Mammary epithelial cell (primary cell): Measurements from ENCODE around the gene MAZ.

Experiments
- CTCF ChIP-seq, 2 donors: IDR thresholded peaks in 1 of 2; conservative IDR thresholded peaks in 1 of 2; 2 replicates each; pipeline ENCODE4 v1.5.1; 2011 to 2012; ENCODE audit warnings: inconsistent platforms in 2 of 2, low read length in 2 of 2, mild to moderate bottlenecking in 2 of 2, control low read depth in 1 of 2, low read depth in 1 of 2; ENCODE audit not compliant: insufficient read depth in 1 of 2; ENCODE audit errors: extremely low read depth in 1 of 2
- EZH2 ChIP-seq: IDR thresholded peaks from 2 replicates; pipeline ENCODE4 v1.6.1; 2012; ENCODE audit warnings: low read length, inconsistent platforms, borderline replicate concordance

DNA sequence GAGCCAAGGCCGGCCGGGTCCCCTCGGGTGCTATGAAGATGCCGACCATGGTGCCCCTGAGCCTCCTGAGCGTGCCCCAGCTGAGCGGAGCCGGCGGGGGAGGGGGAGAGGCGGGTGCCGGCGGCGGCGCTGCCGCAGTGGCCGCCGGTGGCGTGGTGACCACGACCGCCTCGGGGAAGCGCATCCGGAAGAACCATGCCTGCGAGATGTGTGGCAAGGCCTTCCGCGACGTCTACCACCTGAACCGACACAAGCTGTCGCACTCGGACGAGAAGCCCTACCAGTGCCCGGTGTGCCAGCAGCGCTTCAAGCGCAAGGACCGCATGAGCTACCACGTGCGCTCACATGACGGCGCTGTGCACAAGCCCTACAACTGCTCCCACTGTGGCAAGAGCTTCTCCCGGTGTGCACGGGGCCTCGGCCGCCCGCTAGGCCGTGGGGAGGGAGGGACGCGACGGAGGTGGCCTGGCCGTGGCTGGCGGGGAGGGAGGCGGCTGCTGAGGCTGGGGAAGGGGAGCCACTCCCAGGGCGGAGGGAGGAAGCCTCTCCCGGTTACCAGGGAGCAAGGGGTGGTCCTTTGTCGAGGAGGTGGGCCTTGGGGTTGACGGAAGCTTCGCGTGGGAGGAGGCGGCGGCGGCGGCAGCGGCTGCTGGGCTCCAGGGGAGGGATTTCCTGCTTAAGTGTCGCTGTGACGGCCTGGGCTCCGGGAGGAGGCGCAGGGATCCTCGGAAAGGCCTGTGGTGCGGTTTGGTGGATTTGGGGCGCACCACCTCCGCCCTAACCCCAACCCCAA is 1.3 kb downstream of the MAZ start:
- TF ChIP-seq CTCF (conservative IDR thresholded peaks at IDR 0.05 in 1 of 2, IDR thresholded peaks at IDR 0.05 in 1 of 2; ENCODE audit: extremely low read depth in 1 of 2, insufficient read depth in 1 of 2, low read depth in 1 of 2, low read length in 2 of 2): peak; percentile 45 to 70
- TF ChIP-seq EZH2: no peak
